GM12873 (cell line): Measurements from ENCODE around the gene ATP2B3.

Experiments used
- CTCF ChIP-seq: IDR thresholded peaks from 2 replicates; pipeline ENCODE4 v1.5.1; 2012; ENCODE audit warnings: low read depth, mild to moderate bottlenecking, moderate library complexity, low read length, control low read depth; ENCODE audit not compliant: insufficient read depth; ENCODE audit errors: missing control alignments

ATP2B3 gene

GRCh38 chrX:153624196-153625091 is 107.0 kb downstream of the ATP2B3 start:
- TF ChIP-seq CTCF: no peak

GRCh38 chrX:153625271-153626024 is 108.0 kb downstream of the ATP2B3 start:
- no peak for TF ChIP-seq CTCF

- TF ChIP-seq CTCF: no peak
These were observed 108.7 kb downstream of the ATP2B3 start for GRCh38 chrX:153626025-153626633.

DNA sequence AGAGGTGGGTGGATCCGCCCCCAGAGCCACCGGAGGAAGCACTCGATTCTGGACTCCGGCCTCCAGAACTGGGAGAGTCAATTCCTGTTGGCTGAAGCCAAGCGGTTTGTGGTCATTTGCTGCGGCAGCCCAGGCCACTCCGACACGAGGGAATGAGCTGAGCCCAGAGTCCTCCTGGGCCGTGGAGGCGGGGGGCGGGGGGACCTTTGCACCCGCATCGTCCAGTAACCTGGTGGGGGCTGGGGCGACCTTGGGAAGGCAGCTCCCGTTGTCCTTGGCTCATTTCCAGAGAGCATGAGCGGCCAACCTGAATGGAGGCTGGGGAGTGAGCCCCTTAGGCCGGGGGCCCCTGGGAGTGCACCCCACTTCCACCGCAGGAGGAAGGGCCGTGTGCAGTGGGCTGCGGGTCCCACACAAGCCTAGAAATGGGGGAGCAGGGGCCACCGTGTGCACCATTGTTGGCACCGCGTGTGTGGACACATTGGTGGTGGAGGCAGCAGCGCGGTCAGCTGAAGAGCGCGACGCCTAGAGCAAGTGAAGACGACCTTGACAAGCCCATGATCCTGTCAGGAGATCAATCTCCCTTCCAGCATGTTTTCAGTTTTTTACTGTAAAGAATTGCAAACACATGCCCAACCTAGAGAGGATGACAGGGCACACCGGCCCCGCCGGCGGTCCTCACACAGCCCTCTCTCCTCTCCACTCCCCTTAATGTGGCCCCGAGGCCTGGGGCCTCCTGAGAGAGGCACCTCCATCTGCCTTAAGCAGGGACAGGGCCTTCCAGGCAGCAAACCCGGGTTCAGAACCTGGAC is 109.6 kb downstream of the ATP2B3 start:
- no peak for TF ChIP-seq CTCF

- TF ChIP-seq CTCF: no peak
These were observed 110.3 kb downstream of the ATP2B3 start for GRCh38 chrX:153627675-153628111.

DNA sequence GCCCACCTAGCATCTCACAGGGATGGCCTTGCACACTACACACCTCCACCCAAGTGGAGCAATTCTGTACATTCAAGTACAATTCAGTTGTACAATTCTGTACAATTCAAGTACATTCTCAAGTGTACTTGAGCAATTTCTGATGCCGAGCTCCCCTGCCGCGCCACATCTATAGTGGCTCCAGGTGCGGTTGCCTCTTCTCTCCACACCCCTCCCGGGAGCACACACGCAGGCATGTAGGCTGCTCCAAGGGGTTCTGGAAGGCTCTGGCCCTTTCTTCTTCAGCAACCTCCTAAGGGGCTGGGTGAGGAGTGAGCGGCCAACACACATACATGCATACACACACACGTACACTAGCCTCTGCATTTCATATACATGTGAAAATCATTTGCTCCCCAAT is 110.7 kb downstream of the ATP2B3 start:
- no peak for TF ChIP-seq CTCF
